ENCODE results near the gene TRABD. TPM values are rescaled to one million over a fixed set of nuclear protein-coding genes. Genes with fewer than 3 reads are reported as not detected.

The TRABD gene
- total RNA-seq, 1 experiment from 2014 or later = 57.3 TPM

- CTCF ChIA-PET = interaction anchor here (1.2 kb wide), 1 partner anchor 17 kb away, joined by 9 read pairs; no protein-coding TSS in a partner anchor
- TF ChIP-seq CTCF (IDR thresholded peaks at IDR 0.05; ENCODE audit: unreplicated experiment) = no peak
- BruUV-seq (replicated peaks) = no TSS peak
- H3K4me1 Mint-ChIP-seq (ENCODE audit: low read depth, unreplicated experiment) = peaks cover 8% of the 10 kb centered on the region
- DNase-seq = no peak
- H3K9me3 Mint-ChIP-seq (ENCODE audit: low read depth, unreplicated experiment) = no peaks in the 10 kb centered on the region
- H3K4me3 Mint-ChIP-seq (ENCODE audit: low read depth, unreplicated experiment) = no peak overlapping the region
- no peaks in the 10 kb centered on the region for H3K27me3 Mint-ChIP-seq (ENCODE audit: unreplicated experiment)
- H3K27ac Mint-ChIP-seq (ENCODE audit: unreplicated experiment) = no peak overlapping the region
- intact Hi-C loops (cut with micrococcal nuclease; ENCODE audit: unreplicated experiment) = no loop called here
- peaks cover 77% of the 10 kb centered on the region for H3K36me3 Mint-ChIP-seq (ENCODE audit: insufficient read depth, unreplicated experiment)
These were observed 21.8 kb downstream of the TRABD start for GRCh38 chr22:50207383-50208140.

- DNase-seq = no peak
- CTCF ChIA-PET = interaction anchor here (0.7 to 1.2 kb wide), 4 partner anchors 18 to 88 kb away, joined by 3 to 9 read pairs (median 6); no protein-coding TSS in a partner anchor
- BruUV-seq (replicated peaks) = no TSS peak
- no peak overlapping the region for H3K4me3 Mint-ChIP-seq (ENCODE audit: low read depth, unreplicated experiment)
- intact Hi-C loops (cut with micrococcal nuclease; ENCODE audit: unreplicated experiment) = no loop called here
- H3K27me3 Mint-ChIP-seq (ENCODE audit: unreplicated experiment) = no peaks in the 10 kb centered on the region
- peaks cover 75% of the 10 kb centered on the region for H3K36me3 Mint-ChIP-seq (ENCODE audit: insufficient read depth, unreplicated experiment)
- no peak for TF ChIP-seq CTCF (IDR thresholded peaks at IDR 0.05; ENCODE audit: unreplicated experiment)
- H3K4me1 Mint-ChIP-seq (ENCODE audit: low read depth, unreplicated experiment) = peaks cover 7% of the 10 kb centered on the region
- H3K27ac Mint-ChIP-seq (ENCODE audit: unreplicated experiment) = no peak overlapping the region
- H3K9me3 Mint-ChIP-seq (ENCODE audit: low read depth, unreplicated experiment) = no peaks in the 10 kb centered on the region
These were observed 22.8 kb downstream of the TRABD start for GRCh38 chr22:50208430-50208938.

- BruUV-seq (replicated peaks) = no TSS peak
- DNase-seq = no peak
- Mint-ChIP-seq H3K36me3 (ENCODE audit: insufficient read depth, unreplicated experiment) (peaks cover 75% of the 10 kb centered on the region), H3K9me3 (ENCODE audit: low read depth, unreplicated experiment) (no peaks in the 10 kb centered on the region), H3K4me3 (ENCODE audit: low read depth, unreplicated experiment) (no peak overlapping the region), H3K27ac (ENCODE audit: unreplicated experiment) (peak overlapping the region; percentile 50), H3K27me3 (ENCODE audit: unreplicated experiment) (no peaks in the 10 kb centered on the region), H3K4me1 (ENCODE audit: low read depth, unreplicated experiment) (peaks cover 7% of the 10 kb centered on the region)
- CTCF ChIA-PET = interaction anchor here (0.7 to 1.2 kb wide), 4 partner anchors 19 to 87 kb away, joined by 3 to 9 read pairs (median 6); no protein-coding TSS in a partner anchor
- TF ChIP-seq CTCF (IDR thresholded peaks at IDR 0.05; ENCODE audit: unreplicated experiment) = no peak
- intact Hi-C loops (cut with micrococcal nuclease; ENCODE audit: unreplicated experiment) = loop anchor here (1.0 kb wide), 1 partner anchor 60 kb away; no protein-coding TSS in a partner anchor
These were observed 23.5 kb downstream of the TRABD start for GRCh38 chr22:50208939-50209892.

GRCh38 chr22:50209893-50210292 is 24.2 kb downstream of the TRABD start:
- CTCF ChIA-PET = no interaction called here
- Mint-ChIP-seq H3K27me3 (ENCODE audit: unreplicated experiment) (no peaks in the 10 kb centered on the region), H3K4me3 (ENCODE audit: low read depth, unreplicated experiment) (no peak overlapping the region), H3K4me1 (ENCODE audit: low read depth, unreplicated experiment) (peaks cover 7% of the 10 kb centered on the region), H3K27ac (ENCODE audit: unreplicated experiment) (peak overlapping the region; percentile 50), H3K9me3 (ENCODE audit: low read depth, unreplicated experiment) (no peaks in the 10 kb centered on the region), H3K36me3 (ENCODE audit: insufficient read depth, unreplicated experiment) (peaks cover 75% of the 10 kb centered on the region)
- peak; percentile 68 for TF ChIP-seq CTCF (IDR thresholded peaks at IDR 0.05; ENCODE audit: unreplicated experiment)
- peak; percentile 69 for DNase-seq
- intact Hi-C loops (cut with micrococcal nuclease; ENCODE audit: unreplicated experiment) = loop anchor here (1.0 kb wide), 1 partner anchor 61 kb away; no protein-coding TSS in a partner anchor
- BruUV-seq (replicated peaks) = no TSS peak

All from Calu3 (cell line).